Measurements from ENCODE around the gene ESRP2.

DNA sequence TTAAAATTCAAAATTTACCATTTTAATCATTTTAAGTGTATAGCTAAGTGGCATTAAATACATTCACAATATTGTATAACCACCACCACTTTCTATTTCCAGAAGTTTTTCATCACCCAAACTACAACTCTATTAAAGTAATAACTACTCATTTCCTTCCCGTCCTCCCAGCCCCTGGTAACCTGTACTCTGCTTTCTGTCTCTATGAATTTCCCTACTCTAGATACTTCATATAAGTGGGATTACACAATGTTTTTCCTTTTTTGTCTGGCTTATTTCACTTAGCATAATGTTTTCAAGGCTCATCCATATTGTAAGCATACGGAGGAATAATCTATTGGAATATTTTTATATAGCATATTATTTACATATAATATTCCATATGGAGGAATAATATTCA, 29.7 kb downstream of the ESRP2 start:
- TF ChIP-seq, protein P1, sequence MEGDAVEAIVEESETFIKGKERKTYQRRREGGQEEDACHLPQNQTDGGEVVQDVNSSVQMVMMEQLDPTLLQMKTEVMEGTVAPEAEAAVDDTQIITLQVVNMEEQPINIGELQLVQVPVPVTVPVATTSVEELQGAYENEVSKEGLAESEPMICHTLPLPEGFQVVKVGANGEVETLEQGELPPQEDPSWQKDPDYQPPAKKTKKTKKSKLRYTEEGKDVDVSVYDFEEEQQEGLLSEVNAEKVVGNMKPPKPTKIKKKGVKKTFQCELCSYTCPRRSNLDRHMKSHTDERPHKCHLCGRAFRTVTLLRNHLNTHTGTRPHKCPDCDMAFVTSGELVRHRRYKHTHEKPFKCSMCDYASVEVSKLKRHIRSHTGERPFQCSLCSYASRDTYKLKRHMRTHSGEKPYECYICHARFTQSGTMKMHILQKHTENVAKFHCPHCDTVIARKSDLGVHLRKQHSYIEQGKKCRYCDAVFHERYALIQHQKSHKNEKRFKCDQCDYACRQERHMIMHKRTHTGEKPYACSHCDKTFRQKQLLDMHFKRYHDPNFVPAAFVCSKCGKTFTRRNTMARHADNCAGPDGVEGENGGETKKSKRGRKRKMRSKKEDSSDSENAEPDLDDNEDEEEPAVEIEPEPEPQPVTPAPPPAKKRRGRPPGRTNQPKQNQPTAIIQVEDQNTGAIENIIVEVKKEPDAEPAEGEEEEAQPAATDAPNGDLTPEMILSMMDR (IDR thresholded peaks at IDR 0.05): no peak
- TF ChIP-seq POLR2A (IDR thresholded peaks at IDR 0.05): no peak
